GM19099 (cell line): ENCODE data around the gene ALS2CL.

Experiments
- POLR2A ChIP-seq: IDR thresholded peaks from 3 replicates; pipeline ENCODE4 v1.6.1; 2011; ENCODE audit warnings: low read depth; ENCODE audit not compliant: insufficient read length; ENCODE audit errors: extremely low read depth

Gene ALS2CL

GRCh38 chr3:46699676-46700523, 6.4 kb upstream of the ALS2CL start:
- TF ChIP-seq POLR2A, result no peak

DNA sequence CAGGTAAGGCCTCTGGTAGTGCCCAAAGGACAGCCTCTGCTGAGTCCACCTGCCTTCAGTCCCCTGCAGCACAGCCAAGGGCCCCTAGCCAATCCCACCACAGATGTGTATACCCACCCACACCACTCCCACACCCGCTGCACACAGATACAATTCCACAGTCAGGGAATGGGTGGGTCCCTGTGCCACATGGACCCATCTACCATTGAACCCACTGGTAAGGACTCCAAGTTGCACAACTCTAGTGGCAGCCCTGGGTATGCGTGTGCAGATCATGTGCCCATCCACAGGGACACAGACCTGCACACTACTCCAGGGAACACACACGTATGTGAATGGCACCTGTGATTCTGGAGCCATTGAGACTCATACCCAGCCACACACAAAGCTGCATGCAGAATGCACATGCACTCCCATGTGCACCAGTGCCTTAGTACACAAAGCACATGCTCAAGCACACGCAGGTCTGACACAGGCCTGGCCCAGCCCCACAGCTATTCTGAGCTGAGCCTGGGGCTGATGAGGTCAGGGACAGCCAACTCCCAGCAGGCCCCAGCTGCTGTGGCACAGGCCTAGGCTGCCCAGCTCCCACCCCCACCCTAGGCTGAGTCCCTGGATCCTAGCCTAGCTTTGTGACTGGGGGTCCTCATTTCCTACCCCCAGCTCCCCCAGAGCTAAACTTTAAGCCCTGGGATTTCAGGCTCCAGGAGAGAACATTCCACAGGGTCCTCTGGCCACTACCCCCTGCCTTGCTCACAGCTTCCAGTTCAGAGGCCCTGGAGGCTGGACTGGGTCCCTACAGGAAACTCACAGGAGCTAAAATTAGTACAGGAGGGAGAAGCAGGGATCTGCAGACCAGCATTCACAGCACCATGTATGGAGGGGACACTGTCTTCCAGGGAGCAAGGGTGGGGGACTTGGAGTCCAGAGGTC, 2.7 kb upstream of the ALS2CL start:
- TF ChIP-seq POLR2A, result no peak

- TF ChIP-seq POLR2A, result no peak
These were observed 1.9 kb upstream of the ALS2CL start for GRCh38 chr3:46695177-46695961.

DNA sequence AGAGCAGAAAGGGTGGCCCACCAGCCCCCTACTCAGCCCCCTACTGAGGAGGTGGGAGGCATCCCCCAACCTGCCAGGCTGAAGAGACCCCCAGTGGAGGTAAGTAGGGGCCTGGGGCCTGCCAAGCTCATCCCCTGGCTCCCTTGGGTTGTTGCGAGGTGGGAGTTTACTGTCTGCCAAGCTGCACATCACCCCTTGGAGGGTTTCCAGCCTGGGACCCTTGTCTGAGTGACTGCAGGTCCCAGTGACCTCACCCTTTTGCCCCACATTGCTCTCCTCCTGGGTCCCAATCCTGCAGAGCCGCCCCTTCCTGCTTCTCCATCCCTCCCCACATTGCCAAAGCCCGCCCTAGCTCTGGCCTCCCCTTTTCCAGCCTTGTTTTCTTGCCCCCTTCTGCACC, 1.0 kb upstream of the ALS2CL start:
- no peak for TF ChIP-seq POLR2A

DNA sequence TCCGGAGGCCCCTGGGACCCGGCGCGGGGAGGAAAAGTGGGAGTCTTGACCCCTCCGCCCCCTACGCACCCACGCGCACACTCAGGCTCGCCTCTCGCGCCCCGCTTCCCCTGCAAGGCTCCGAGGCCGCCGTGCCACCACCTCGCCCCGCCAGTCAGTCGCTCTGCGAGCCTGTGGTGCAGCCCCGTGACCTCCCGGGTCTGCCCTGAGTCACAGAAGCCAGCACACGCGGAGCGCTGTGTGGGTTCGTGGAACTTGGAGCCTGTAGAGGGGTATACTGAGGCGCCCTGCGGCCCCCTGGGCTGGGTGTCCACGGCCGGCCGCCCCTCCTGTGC, 380 bp upstream of the ALS2CL start:
- TF ChIP-seq POLR2A, result no peak

DNA sequence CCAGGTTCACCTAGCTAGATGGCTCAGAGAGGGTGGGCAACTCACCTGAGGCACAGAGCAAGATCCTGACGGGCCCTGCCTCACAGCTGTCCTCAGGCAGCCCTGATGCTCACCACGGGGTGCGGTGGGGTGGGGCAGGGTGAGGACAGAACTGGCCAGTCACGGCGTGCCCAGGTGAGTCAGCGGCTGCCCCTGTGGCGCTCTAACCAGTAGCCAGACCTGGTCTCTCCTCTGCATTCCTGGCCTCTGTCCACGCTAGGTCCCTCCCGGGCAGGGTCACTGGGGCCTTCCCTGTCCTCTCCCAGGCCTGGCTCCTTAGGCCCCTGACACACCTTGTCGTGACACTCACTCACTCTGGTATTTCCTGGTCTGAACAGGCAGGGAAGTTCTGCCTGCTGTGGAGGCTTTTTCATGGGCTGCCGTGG, 901 bp downstream of the ALS2CL start:
- TF ChIP-seq POLR2A, result no peak

DNA sequence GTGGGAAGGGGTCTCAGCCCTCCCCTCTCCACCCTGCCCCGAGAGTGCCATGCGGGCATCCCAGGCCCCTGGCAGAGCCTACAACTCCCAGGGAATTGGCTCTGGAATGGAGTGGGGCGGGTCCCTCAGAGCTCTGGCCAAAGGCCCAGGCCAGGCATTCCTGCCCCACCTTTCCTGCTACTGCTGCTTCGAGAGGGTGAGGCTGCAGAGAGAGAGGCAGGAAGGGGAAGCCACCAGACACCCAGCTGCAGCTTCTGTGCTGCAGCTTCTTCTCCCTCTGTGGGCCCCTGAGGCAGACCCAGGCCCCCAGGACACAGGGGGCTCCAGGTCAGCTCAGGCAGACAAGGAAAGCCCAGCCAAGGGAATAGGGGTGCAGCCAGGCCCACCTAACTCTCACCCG, 2.7 kb downstream of the ALS2CL start:
- TF ChIP-seq POLR2A, result no peak

DNA sequence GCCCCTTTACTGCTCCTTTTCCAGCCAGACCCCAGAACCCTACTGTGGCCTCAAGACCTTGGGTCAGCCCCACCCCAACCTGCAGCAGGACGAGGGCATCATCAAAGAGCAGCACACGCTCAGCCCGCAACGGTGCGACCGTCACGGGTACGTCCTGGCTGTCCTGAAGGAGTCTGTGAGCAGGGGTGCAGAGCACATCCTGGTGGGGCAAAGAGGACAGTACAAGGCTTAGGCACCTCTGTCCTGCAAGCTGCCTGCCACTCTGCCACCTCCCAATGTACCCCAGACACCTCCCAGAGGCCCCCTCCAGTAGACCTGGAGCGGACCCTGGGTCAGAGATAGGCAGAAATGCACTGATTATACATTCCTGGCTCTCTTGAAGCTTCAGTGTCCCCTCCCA, 8.0 kb downstream of the ALS2CL start:
- TF ChIP-seq POLR2A, result no peak

GRCh38 chr3:46684891-46685290, 8.6 kb downstream of the ALS2CL start:
- TF ChIP-seq POLR2A, result no peak

GRCh38 chr3:46682974-46683373, 10.5 kb downstream of the ALS2CL start:
- TF ChIP-seq POLR2A, result no peak

GRCh38 chr3:46681856-46682540, 11.5 kb downstream of the ALS2CL start:
- TF ChIP-seq POLR2A, result no peak

DNA sequence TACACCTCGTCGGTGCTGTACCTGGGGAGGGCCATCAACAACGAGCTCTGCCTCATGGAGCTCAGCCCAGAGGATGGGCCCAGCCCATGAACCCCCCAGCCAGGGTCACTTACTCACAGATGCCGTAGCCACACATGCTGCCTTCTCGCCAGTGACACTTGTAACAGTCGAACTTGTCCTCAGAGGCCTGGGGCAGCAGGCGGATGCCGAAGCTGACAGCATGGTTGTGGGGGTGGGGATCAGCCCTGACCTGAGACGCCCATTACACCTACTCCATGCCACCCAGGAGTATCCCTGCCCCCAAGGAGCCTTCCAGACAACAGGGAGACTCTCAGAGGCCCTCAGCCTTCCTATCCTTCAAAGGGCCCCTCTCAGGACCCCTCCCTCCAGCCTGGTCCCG, 12.1 kb downstream of the ALS2CL start:
- no peak for TF ChIP-seq POLR2A

- no peak for TF ChIP-seq POLR2A
These were observed 13.1 kb downstream of the ALS2CL start for GRCh38 chr3:46680298-46680826.

GRCh38 chr3:46679681-46680080, 13.8 kb downstream of the ALS2CL start:
- TF ChIP-seq POLR2A, result no peak
